Omental fat pad (tissue), 4 donors: ENCODE measurements around the gene TGFBR3. TPM values are rescaled to one million over a fixed set of nuclear protein-coding genes. Genes with fewer than 3 reads are reported as not detected.

Experiments
- ATAC-seq: fragments of 150-250 bp; one replicate; pipeline ENCODE4 v1.9.1; 2016; ENCODE audit warnings: mild to moderate bottlenecking, moderate library complexity; ENCODE audit not compliant: low FRiP score
- DNase-seq: peaks from one replicate; pipeline ENCODE4 v3.0.0-alpha.2; 2019; ENCODE audit warnings: low spot score
- total RNA-seq, 4 donors: library from RNA; depleted of rRNA; stranded (reverse); fragments of >200 nt; gene quantifications; one replicate each; pipeline ENCODE4 v1.1.0, GENCODE V29; 2016
- TF ChIP-seq, protein P1 (sequence below), 3 donors: fragments of 450-650 bp; IDR thresholded peaks; one replicate each; pipeline ENCODE4 v1.5.1; 2016 to 2017; ENCODE audit warnings: antibody characterized with exemption in 3 of 3, mild to moderate bottlenecking in 3 of 3, moderate library complexity in 2 of 3

The TGFBR3 gene
- total RNA-seq, 4 donors from 2014 or later = 104 to 267 (median 196) TPM

DNA sequence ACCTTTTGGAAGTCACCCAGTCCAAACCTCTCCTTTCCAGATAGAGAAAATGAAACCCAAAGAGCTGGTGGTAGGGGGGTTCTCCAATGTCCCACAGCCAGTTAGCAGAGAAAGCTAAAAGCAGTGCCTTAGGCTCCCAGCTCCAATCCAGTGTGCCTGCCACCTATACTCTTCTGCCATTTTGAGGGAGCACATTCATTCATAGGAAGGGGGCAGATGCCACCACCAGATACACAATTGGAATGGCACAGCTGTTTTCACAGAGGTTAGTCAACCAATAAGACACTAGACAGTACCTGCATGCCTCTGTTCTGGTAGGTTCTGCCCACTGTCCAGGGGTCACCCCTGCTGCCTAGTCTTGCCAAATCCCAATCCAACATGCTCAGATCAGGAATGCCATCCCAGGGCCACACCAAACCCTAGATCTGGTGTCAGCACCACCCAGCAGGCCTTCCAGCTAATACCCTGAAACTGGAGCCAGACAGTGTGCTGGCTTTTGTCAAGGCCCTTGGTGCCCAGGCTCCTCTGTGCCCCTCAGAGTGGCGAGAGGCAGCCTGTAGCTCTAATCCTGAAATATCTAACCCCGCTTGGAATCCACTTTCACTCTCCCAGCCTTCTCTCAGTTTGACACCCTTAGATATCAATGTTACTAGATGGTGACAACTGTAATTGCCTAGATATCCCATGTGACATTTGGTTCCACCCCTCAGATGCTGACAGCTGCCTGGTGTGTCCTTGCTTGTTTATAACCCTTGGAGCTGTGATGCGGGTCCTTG, 178.6 kb downstream of the TGFBR3 start:
- no peak for ATAC-seq

DNA sequence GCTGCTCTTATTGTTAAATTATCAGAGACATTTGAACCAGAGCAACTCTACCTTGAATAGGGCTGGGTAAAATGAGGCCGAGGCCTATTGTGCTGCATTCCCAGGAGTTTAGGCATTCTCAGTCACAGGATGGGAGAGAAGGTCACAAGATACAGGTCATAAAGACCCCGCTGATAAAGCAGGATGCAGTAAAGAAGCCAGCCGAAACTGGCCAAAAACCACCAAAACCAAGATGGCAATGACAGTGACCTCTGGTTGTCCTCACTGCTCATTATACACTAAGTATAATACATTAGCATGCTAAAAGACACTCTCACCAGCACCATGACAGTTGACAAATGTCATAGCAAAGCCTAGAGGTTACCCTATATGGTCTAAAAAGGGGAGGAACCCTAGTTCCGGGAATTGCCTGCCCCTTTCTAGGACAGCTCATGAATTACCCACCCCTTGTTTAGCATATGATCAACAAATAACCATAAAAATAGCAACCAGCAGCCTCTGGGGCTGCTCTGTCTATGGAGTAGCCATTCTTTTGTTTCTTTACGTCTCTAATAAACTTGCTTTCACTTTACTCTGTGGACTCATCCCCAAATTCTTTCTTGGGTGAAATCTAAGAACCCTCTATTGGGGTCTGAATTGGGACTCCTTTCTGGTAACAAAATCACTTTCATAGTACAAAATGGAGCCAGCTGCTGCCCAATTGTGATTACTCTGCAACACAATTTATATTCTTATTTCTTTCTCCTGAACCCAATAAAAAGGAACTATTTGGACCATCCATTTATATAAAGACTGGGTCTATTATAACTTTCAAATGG, 179.6 kb downstream of the TGFBR3 start:
- TF ChIP-seq, protein P1, sequence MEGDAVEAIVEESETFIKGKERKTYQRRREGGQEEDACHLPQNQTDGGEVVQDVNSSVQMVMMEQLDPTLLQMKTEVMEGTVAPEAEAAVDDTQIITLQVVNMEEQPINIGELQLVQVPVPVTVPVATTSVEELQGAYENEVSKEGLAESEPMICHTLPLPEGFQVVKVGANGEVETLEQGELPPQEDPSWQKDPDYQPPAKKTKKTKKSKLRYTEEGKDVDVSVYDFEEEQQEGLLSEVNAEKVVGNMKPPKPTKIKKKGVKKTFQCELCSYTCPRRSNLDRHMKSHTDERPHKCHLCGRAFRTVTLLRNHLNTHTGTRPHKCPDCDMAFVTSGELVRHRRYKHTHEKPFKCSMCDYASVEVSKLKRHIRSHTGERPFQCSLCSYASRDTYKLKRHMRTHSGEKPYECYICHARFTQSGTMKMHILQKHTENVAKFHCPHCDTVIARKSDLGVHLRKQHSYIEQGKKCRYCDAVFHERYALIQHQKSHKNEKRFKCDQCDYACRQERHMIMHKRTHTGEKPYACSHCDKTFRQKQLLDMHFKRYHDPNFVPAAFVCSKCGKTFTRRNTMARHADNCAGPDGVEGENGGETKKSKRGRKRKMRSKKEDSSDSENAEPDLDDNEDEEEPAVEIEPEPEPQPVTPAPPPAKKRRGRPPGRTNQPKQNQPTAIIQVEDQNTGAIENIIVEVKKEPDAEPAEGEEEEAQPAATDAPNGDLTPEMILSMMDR (IDR thresholded peaks at IDR 0.05) = no peak
- ATAC-seq (no peak), DNase-seq (no peak)

More for the DNA sequence above, 178.6 kb downstream of the TGFBR3 start:
- TF ChIP-seq, protein P1 (IDR thresholded peaks at IDR 0.05) = no peak
- no peak for DNase-seq

DNA sequence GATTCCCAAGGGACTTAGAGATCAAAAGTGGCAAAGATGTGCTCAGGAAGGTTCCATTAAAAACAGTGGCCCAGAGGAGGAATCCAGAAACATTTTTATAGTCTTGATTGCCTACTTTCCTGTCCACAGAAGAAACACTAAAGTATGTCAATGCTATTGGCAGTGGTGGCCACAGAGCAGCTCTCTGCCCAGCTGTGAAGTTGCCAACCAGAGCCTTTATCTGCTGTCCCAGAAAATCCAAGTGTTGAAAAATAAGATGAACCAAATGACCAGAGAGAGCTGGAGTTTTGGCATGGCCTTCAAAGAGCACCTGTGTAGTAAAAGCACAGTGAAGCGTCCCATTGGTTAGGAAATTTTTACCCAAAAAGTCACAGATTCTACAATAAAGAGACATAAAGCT, 181.2 kb downstream of the TGFBR3 start:
- DNase-seq (no peak), ATAC-seq (no peak)
- TF ChIP-seq, protein P1 (IDR thresholded peaks at IDR 0.05) = no peak

DNA sequence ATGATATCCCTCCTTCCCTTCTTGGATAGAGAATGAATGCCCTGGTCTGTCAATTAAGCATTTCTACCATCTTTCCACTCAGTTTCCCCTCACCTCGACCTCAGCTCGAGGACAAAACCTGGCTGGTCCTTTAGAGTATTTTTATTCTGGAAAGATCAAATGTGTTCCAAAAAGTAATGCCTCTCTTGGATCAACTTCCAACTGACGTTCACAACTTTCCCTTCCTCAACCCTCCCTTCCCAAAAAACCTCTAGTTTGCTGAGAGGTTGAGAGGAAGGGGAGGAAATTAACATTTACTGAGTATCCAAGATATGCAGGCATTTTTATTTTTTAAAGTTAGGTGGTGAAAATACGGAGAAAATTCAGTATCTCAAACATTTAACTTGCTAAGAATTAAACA, 182.9 kb downstream of the TGFBR3 start:
- ATAC-seq (no peak), DNase-seq (no peak)
- TF ChIP-seq, protein P1 (IDR thresholded peaks at IDR 0.05) = no peak

DNA sequence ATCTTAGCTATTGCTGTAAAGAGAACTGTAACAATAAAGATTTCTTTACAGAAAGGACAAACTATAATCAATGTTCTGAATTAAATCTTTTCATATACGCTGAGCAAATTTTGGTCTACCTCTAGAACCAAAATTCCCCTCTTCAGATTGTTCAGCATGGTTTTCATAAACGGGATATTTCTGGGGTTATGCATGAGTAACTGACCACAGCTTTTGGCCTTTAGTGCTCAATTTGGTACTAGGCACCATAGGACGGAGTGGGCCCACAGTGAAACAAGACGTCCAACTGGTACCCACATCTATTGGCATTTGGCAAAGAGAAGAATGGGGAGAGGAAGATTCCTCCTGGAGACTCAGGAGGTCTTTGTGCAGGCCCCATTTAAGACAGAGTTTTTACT, 184.5 kb downstream of the TGFBR3 start:
- DNase-seq (no peak), ATAC-seq (no peak)
- TF ChIP-seq, protein P1 (IDR thresholded peaks at IDR 0.05) = no peak

DNA sequence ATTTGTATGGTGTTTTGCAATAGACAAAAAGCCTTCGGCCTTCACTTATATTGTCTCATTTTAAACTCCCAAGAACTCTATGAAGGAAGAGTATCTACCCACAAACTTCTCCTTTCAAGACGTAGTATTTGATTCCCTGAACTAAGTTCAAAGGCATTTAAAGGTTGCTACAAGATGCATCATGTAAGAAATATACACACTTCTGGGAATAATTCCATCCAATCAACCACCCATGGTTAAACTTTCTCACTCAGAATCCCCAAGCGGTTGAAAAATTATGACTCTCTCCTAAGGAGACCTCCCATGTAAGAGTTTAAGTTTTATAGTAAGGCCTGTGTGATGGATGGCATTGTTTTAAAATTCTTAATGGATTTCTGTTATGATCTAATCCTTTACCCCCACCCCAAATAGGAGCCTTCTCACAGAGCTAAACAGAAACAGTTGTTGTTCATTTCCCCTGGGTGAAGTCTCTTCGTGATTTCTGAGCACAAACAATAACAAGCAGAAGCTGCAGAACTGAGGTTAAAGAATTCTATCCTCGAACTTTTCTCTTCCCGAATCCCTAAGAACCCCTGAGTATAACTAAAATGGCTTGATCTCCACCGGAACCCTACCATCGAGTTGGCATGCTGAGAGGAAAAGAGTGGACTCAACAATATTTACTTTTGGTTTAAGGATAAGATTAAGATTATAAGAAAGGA, 185.0 kb downstream of the TGFBR3 start:
- ATAC-seq = no peak
- no peak for DNase-seq
- TF ChIP-seq, protein P1 (IDR thresholded peaks at IDR 0.05) = no peak
